NCI-H2029 (cell line): ENCODE results near the gene SEC16A.
"Not testable (repeated sequence)": the region's sequence is repeated elsewhere in the genome, so short reads cannot be mapped to it uniquely, and the experiment has no call there.

ENCODE experiments used
- DNase-seq: peaks from one replicate; lab custom pipeline; 2025; lab: John Stamatoyannopoulos, UW

SEC16A gene

DNA sequence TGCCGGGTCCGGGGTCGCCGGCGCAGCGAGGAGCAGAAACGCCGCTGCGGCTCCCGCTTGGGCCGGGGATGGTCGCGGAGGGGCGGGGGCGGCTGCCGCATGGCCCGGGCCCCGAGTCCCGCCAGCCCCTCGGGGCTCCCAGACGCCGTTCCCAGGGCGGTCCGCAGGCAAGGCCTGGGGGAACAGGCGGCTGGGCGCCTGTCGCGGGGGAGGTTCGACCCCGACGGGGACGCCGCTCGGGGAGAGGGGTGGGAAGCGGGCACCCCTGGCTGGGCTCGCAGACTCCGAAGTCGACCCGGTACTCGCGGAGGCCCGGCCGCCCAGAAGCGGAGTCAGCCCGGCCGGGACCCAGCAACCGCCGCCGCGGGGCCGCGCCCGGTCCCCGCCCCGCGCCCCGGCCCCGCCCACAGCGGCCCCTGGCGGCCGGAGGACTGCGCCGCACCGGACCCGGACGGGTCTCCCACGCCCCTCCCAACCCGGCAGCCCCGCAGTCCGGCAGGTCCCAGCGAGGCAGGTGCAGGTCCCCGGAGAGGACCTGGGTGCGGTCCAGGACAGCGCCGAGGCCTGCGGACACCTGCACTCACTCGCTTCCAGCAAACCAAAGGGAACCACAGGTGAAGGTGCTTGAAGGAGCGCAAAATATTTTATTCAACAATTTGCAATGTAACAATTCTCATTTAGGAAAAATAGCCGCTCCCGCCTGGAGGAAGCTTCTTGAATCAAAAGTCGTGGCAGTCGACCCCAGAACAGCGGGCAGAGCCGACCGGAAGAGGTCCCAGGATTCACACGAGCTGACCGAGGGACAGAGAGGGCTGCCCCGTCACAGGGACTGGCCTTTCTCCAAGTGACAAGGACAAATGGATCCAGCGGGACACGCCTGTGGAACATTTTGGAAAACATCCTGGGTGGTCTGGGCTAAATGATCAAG, 43.1 kb downstream of the SEC16A start, which contains the start of gene INPP5E:
Gene INPP5E, minus strand, starts transcription at position 365 of the 928 bp plus-strand sequence. CDS start 426 bp downstream, outside the sequence.
- DNase-seq, result peak; percentile 53

DNA sequence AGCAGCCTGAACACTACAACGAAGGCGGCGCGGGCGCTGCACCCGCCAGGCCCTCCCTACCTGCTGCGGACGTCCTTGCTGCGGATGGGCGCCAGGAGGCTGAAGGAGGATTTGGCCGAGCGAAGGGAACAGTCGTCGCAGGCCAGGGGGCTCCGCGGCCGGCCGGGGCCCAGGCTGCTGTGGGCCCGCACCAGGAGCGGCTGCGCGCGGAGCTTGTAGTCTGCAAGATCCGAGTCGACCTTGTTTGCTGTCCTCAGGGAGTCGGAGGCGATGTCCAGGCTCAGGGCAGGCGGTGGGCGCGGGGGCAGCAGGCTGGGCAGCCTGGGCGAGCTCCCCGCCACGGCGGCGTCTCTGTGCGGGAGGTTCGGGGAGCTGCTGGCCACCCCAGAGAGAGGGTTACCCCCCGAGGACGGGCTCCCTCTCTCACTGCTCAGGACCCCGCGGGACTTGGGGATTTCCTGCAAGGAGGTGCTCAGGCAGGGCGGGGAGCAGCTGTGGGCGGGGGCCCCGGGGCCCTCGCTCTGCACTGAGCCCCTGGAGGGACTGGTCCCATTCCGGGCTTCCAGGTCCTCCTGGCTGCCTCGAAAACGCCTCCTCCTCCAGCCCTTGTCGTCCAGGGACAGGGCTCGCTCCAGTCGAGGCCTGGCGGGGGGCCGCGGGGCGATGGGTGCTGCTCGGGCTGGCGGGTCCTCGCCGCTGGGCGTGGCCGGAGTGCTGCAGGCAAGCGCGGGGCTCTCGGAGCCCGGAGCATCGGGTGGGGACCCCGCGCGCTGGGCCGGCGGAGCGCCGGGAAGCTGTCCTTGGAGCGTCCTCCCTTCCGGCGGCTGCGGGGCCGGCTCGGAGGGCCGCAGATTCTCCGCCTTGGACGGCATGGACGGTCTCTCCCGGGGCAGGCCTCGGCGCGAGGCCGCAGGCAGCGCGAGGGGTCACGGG, 44.0 kb downstream of the SEC16A start:
- no peak for DNase-seq

DNA sequence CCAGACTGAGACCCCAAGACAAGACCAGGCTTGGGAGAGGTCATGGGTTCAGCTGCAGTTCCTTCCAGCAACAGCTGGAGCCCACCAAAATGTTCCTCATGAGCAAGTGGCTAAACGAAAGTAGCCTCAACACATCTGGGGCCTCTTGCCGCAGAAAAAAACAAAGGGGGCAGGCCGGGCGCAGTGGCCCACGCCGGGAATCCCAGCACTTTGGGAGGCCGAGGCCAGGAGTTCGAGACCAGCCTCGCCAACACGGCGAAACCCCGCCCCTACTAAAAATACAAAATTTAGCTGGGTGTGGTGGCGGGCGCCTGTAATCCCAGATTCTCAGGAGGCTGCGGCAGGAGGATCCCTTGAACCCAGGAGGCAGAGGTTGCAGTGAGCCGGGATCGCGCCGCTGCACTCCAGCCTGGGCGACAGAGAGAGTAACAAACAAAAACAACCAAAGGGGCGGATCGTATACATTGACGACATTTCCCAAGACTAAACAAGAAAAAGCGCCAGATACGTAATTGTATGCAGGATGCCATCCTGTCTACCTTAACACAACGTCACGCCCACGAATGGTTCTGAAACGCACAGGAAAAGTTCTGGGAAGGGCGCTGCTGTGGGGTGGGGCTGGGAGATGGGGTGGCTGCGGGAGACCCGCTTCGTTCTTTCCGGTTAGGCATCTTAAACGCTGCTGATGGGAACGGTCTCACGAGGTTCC, 44.8 kb downstream of the SEC16A start:
- DNase-seq, result no peak

DNA sequence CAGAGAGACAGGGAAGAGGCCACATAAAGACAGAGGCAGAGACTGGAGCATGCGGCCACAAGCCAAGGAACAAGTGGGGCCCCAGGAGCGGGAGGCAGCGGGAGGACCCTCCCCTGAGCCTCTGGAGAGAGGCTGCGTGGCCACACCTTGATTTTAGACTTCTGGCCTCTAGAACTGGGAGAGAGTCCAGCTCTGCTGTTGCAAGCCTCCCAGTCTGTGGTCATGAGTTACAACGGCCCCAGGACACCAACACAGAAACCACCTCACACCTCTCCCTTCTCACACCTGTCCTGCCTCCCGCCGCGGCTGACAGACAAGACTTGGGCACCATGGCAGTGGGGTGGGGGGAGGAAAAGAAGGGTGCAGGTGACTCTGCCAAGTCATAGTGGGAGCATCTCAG, 45.4 kb downstream of the SEC16A start:
- DNase-seq, result no peak

DNA sequence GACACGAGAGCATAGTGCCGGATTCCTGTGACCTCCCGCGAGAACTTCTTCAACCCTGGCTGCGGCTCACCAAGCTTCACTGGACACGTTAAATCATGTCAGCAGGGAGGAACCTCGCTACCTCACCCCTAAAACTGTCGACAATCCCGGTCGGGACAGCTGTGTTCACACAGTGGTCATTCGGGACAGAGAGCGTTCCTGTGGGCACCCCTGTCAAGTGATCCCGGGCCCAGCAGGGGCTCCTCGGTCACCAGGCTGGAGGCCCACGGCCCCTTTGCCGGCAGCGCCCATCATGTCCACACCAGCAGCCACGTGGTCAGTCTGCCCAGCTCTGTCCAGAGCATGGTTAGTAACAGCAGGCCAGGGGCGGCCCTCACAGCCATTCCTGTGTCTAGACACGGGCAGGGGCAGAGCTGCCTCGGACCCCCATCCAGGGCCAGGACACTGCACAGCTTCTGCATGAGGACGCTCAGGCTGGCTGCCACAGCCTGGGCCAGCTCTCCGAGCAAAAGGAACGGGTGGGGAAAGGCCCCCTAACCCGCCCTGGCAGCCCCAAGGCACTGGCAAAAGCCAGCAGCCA, 46.7 kb downstream of the SEC16A start:
- no peak for DNase-seq

DNA sequence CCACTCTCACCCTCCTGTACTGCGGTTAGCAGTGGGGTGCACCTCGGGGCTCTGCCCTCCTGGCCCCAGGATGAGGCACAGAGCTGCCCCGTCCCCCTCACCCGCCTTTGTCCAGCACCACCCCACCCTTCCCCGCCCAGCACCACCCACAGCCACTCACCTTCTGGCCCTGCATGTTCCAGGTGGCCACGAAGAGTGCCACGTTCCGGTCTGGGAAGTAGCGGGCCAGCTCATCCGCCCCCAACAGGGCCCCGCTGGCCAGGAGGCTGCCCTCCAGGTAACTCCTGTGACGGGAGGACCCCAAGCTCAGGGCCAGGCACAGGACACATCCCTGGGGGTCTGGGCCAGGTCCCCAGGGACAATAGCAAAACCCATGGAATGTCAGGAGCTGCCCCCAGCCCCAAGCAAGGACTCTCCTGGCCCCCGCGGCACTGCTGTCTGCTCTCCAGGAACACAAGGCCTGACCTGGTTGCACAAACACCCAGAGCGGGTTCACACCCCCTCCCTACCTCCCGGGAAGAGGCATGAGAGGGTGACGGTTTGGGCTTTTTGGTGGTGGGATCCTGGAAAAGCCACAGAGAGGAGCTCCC, 48.2 kb downstream of the SEC16A start:
- no peak for DNase-seq

DNA sequence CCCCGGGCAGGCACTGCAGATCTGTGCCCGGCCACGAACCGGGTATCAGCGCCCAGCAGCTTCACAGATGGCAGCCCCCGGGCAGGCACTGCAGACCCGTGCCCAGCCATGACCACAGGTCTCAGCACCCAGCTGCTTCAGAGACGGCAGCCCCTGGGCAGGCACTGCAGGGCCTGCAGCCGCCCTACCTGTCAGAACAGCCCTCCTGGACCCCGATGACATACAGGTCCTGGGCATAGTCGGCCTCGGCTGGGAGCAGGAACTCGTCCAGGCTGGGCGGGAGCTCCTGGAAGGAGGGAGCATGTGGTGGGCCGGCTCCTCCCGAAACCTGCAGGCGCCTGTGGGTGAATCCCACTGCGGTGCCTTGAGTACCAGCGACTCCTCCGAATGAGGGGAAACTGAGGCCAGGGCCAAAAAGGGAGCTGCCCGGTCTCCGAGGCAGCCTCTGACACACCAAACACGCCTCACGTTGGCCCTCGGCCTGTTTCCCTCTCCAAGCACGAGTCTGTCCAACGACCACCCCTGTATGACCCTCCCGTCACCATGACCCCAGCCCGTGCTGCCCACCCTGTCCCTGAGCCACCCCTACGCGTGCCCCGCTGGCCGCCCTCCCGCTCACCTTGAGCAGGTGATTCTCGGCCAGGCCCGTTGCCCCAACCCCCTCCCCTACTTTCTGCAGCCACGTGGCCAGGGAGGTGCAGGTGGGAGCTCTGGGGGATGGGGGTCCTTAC, 48.8 kb downstream of the SEC16A start:
- DNase-seq, result no peak

DNA sequence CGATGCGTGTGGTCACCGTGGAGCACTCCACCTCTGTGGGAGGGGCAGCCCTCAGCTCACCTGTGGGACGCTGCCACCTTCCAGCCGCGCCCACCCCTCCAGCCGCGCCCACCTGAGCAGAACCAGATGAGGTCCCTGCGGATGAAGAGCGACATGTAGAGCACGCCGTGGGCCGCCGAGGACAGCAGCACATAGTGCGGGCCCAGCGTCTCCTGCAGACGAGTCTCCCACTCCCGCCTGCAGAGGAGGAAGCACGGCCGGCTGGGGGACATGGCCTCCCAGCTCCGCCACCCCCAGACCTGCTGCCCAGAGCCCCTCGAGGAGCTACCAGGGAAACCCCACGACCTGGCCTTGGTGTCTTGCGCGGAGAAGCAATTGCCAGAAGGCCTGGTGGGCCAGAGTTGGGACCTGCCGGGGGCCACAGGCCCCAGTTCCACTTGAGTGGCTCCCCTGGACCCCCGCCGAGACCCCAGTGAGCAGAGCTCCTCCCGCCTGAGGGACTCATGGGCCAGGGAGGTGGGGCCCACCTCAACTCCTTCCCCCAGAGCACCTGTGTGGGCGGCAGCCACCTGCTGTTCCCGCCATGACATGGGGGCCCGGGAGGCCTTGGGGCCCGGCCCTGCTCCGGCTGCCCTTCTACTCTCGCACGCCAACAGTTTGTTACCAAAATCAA, 49.7 kb downstream of the SEC16A start:
- no peak for DNase-seq

DNA sequence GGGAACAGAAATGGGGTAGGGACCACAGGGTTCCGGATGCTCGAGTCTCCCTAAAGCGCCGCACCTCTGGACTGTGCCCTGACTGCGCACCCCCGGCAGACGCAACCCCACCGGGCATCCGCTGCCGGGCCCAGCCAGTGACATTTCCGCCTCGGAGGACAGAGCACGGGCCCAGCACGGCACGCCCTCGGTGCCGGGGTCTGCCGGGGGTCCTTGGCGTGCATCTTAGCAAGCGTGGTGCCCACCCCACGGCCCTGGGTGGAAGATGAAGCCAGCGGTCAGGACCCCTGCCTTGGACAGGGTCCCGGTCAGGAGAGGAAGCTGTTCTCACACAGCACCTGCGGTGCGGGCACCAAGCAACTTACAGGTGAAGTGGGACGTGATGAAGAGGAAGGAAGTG, 50.2 kb downstream of the SEC16A start:
- no peak for DNase-seq

DNA sequence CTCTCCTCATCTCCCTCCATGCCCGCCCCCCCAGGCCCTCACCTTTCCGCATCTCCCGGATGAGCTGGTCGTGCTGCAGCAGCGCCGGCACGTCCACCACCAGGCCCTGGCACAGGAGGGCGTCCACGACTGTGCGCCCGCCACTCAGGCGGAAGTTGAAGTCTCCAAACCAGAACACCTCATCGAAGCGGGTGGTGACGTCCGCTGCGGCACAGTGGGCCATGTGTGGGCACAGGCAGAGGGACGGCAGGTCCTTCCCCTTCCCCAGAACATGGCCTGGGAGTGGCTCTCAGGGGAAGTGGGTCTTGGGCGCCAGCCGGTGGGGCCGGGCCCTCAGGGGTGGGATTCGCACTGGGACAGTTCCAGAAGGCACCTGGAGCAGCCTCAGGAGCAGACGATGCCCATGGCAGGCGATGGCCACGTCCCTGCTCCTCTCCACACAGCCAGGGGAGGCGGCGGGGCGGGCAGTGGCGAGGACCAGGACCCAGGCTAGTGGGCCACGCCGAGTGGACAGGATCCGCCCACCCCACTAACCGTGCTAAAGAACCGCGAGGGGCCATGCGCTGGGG, 51.0 kb downstream of the SEC16A start:
- no peak for DNase-seq

DNA sequence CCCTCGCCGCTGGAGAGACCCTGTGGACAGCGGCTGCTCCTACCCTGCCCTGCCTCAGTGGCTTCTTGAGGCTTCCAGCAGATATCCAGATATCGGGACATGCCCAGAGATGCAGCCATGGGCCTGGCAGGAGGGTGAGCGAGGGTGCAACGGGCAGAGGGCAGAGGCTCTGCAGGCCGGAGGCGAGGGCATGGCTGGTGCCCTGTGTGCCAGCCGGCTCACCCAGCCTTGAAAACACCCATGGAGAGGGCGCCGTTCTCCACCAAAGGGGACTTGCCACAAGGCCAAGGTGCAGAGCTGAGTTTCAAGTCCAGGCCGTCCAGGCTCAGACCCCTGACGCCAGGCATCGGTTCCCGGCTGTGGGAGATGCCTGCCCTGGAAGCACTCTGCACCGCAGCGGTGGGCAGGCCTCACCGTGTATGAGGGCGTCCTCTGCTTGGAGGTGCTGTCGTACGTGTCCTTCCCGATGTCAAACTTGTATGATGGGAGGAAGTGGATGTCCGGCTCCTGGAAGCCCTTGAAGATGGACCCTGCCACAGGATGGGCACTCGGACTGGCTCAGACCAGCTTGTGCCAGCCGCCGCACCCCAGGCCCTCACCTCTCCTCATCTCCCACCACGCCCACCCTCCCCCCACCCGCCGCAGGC, 52.1 kb downstream of the SEC16A start:
- DNase-seq, result no peak

DNA sequence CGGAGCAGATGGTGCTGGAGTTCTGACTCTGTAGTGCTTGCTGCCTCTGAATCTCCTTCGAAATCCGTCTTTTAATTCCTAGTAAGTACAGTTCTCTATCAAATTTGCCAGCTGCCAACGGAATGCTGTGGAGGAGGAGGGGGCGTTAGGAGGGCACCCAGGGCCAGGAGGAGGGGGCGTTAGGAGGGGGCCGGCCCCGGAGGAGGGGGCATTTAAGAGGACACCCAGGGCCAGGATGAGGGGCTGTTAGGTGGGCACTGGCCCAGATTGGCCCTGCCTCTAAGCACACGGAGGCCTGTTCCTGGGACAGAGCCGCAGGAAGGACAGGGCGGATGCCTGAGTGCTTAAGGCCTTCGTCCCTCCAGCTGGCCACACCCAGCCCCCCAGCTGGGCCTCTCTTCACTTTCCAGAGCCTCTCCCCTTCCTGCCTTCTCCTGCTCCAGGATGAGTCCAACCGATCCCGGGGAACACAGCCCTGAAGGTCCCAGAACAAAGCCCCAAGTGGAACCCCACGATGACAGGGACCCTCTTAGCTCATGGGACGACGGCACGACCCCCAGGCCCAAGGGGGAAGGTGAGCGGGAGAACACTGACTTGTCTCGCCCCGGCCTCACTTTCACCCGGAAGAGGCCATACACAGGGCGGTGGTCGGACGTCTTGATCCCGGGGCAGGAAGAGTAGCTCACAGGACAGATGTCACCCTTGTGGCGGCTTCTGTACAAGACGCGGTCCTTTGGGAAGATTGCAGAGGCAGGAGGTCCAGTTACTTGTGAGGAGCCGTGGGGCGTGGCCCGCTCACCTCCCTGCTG, 53.0 kb downstream of the SEC16A start:
- no peak for DNase-seq

DNA sequence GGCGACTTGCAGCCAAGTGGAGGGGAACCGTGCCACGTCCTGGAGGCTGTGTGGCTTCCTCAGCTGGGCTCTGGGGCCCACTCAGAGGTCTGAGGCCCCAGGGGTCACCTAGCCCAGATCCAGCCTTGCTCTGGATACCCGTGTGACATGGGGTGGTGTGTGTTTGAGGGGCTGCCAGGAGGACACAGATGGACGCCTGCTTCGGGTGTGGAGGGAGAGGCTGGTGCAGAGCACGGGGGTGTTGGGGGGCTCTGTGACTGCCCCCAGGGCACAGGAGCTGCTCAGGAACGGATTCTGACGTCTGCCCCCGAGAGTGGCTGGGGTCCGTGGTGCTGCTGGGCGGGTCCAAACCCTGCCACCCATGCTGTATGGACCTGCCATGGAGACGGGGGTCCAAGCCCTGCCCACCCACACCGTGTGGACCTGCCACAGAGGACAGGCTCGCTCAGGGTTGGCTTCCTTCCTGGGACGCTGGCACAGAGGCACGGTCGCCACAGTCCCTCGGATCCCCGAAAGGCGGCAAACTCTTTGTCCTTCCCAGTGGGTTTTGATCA, 53.7 kb downstream of the SEC16A start:
- DNase-seq, result no peak

DNA sequence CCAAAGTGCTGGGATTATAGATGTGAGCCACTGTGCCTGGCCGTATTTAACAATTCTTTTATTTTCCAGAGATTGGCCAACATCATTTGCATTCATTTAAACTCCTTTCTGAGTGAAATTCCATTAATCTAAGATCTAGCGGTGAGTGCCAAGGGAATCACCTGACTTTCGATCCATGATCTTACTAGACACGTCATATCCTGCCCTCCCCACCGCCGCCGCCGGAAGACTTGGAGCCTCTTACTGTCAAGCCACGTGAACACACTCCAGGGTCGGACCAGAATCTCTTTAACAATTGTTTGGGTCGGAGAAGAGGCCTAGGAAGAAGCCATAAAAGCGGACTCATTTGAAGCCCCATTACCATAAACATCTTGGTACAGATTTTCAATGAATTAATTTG, 56.1 kb downstream of the SEC16A start:
- DNase-seq, result no peak

DNA sequence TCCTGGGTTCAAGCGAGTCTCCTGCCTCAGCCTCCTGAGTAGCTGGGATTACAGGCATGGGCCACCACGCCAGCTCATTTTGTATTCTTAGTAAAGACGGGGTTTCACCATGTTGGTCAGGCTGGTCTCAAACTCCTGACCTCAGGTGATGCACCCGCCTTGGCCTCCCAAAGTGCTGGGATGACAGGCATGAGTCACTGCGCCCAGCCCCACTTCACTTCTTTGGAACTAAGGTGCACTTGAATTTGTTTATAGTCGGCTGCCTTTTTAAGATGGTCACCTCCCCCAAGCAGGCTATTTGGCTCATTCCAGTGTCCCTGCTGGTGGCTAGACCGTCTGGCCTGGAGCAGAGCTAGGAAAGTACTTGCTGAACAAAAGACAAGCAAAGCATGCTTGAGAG, 57.5 kb downstream of the SEC16A start:
- DNase-seq, result not testable (repeated sequence)

DNA sequence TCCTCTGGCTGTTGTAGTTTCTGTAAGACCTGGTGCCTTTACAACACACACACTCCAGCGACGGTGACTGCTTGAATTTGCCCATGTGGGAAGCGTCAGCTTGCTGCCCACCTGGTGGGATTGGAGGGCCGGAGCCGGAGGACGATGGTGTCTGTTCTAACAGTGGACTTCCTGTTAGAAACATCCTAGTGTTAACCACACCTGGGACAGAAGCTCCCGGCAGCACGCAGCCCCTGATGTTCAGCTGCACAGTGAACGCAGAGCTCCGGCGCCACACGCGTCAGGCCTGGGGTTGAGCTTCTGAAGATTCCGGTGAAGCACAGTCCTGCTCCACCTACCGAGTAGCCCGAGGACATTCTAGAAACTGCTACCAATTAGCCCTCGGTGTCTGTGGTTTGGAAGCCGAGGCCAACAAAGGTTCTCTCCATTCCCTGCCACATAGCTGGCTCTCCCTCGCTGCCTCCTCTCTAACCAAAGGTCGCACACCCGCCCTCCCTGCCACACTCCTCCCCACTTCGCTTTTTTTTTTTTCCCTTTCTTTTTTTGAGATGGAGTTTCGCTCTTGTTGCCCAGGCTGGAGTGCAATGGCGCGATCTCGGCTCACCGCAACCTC, 58.0 kb downstream of the SEC16A start:
- DNase-seq, result no peak

DNA sequence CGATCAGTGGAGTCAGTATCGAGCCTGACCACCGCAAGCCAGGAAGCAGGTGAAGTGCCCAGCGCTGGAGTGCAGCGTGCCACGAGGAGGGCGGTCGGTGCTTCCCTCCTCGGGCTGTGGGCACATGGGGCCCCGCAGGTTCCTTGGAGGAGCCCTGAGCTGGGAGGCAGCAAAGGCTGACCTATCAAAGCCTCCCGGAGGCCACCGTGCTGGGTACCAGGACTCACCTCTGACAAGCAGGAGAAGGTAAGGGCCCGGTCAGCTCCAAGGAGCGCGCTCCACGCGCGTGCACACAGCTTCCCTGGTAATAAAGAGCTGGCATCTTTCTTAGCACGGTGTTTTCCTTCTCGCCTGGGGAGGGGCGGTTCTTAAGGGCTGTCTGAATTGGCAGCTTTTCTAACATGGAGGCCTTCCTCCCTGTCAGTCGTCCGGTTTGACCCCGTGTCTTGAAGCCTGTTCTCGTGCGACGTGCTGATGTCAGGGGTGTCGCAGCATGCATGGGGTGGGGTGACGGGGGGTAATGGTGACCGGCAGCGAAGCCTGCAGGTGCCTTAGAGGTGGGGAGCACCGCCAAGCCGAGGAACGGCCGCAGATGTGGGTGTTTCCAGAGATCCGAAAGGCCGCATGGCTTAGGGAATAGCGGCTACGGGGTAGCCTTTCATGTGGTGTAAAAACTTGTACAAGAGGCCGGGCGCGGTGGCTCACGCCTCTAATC, 59.3 kb downstream of the SEC16A start:
- no peak for DNase-seq
